Breast epithelium (tissue), 3 donors: Measurements from ENCODE around the gene LSS.
"Not testable (repeated sequence)": the region's sequence is repeated elsewhere in the genome, so short reads cannot be mapped to it uniquely, and the experiment has no call there.

Experiments used
- POLR2A ChIP-seq: fragments of 450-650 bp; IDR thresholded peaks from one replicate; pipeline ENCODE4 v1.6.1; 2016; ENCODE audit warnings: antibody characterized with exemption, mild to moderate bottlenecking, moderate library complexity
- TF ChIP-seq, protein P1 (sequence below), 3 donors: fragments of 450-650 bp; IDR thresholded peaks; one replicate each; pipeline ENCODE4 v1.5.1; 2016 to 2017; ENCODE audit warnings: antibody characterized with exemption in 3 of 3, mild to moderate bottlenecking in 3 of 3, moderate library complexity in 3 of 3

DNA sequence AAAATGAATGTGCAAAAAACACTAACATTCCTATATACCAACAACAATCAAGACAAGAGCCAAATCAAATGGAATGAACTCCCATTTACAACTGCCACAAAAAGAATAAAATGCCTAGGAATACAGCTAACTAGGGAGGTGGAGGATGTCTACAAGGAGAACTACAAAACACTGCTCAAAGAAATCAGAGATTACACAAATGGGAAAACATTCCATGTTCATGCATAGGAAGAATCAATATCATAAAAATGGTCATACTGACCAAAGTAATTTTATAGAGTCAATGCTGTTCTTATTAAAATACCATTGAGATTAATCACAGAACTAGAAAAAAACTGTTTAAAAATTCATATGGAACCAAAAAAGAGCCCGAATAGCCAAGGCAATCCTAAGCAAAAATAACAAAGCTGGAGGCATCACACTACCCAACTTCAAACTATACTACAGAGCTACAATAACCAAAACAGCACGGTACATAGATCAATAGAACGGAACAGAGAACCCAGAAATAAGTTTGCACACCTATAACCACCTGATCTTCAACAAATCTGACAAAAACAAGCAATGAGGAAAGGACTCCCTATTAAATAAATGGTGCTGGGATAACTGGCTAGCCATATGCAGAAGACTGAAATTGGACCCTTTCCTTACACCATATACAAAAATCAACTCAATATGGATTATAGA, 52.0 kb downstream of the LSS start:
- TF ChIP-seq, protein P1, sequence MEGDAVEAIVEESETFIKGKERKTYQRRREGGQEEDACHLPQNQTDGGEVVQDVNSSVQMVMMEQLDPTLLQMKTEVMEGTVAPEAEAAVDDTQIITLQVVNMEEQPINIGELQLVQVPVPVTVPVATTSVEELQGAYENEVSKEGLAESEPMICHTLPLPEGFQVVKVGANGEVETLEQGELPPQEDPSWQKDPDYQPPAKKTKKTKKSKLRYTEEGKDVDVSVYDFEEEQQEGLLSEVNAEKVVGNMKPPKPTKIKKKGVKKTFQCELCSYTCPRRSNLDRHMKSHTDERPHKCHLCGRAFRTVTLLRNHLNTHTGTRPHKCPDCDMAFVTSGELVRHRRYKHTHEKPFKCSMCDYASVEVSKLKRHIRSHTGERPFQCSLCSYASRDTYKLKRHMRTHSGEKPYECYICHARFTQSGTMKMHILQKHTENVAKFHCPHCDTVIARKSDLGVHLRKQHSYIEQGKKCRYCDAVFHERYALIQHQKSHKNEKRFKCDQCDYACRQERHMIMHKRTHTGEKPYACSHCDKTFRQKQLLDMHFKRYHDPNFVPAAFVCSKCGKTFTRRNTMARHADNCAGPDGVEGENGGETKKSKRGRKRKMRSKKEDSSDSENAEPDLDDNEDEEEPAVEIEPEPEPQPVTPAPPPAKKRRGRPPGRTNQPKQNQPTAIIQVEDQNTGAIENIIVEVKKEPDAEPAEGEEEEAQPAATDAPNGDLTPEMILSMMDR (IDR thresholded peaks at IDR 0.05) = not testable (repeated sequence)
- not testable (repeated sequence) for TF ChIP-seq POLR2A
